NCI-H2227 (cell line): ENCODE data around the gene CLDN2.

Experiments
- DNase-seq: peaks from one replicate; lab custom pipeline; 2025; ENCODE audit not compliant: unreplicated experiment; lab: John Stamatoyannopoulos, UW

The CLDN2 gene

GRCh38 chrX:106957856-106958255 lies 37.7 kb downstream of the CLDN2 start:
- no peak for DNase-seq

- DNase-seq, result no peak
Measured at GRCh38 chrX:106959901-106960300, 39.7 kb downstream of the CLDN2 start.

- DNase-seq, result no peak
Measured at GRCh38 chrX:106963111-106963510, 42.9 kb downstream of the CLDN2 start.

GRCh38 chrX:106964290-106964689 lies 44.1 kb downstream of the CLDN2 start:
- DNase-seq, result no peak

- DNase-seq, result peak; percentile 43
Measured at GRCh38 chrX:106966547-106966946, 46.3 kb downstream of the CLDN2 start.

GRCh38 chrX:106972896-106973295 lies 52.7 kb downstream of the CLDN2 start:
- DNase-seq, result no peak

- DNase-seq, result no peak
Measured at GRCh38 chrX:106973433-106974149, 53.4 kb downstream of the CLDN2 start.

- no peak for DNase-seq
Measured at GRCh38 chrX:106976416-106976815, 56.2 kb downstream of the CLDN2 start.
